SU-DHL-6 (cell line): ENCODE data around the gene SIGLEC12.

ENCODE experiments used
- H2AFZ ChIP-seq: fragments of 200-600 bp; sonication (generic); 2 replicates; pipeline ENCODE4 v1.6.1; 2014; ENCODE audit warnings: low read depth, mild to moderate bottlenecking, moderate library complexity, mixed read lengths, antibody characterized with exemption, low read length; ENCODE audit not compliant: severe bottlenecking
- H3F3A ChIP-seq: fragments of 200-600 bp; shearing (Covaris generic); 2 replicates; pipeline ENCODE4 v1.6.0; 2016; ENCODE audit warnings: antibody characterized with exemption, mild to moderate bottlenecking; ENCODE audit not compliant: insufficient read depth
- H3K27ac ChIP-seq: fragments of 200-600 bp; sonication (generic); 2 replicates; pipeline ENCODE4 v1.5.1; 2016; ENCODE audit warnings: low read depth, mild to moderate bottlenecking, low read length, moderate library complexity, mixed read lengths
- H3K27me3 ChIP-seq: fragments of 200-600 bp; sonication (generic), shearing (Covaris generic); 2 replicates; pipeline ENCODE4 v1.6.0; 2014; ENCODE audit warnings: mild to moderate bottlenecking, low read length
- H3K36me3 ChIP-seq: fragments of 200-600 bp; sonication (generic); 2 replicates; pipeline ENCODE4 v1.6.1; 2014; ENCODE audit warnings: mild to moderate bottlenecking, low read length, mixed read lengths
- H3K4me2 ChIP-seq: fragments of 300-600, 200-600 bp; shearing (Covaris generic), sonication (generic); 2 replicates; pipeline ENCODE4 v1.6.0; 2014; ENCODE audit warnings: low read length, low read depth, mild to moderate bottlenecking; ENCODE audit not compliant: poor library complexity, severe bottlenecking
- H3K4me3 ChIP-seq: fragments of 200-600 bp; sonication (generic); 2 replicates; pipeline ENCODE4 v1.5.1; 2014; ENCODE audit warnings: antibody characterized with exemption, low read length, mild to moderate bottlenecking, mixed read lengths; ENCODE audit not compliant: insufficient read depth, poor library complexity, severe bottlenecking
- H3K79me2 ChIP-seq: fragments of 200-600 bp; sonication (generic); 2 replicates; pipeline ENCODE4 v1.6.1; 2014; ENCODE audit warnings: mild to moderate bottlenecking, low read length, moderate library complexity; ENCODE audit not compliant: insufficient read depth
- H3K9ac ChIP-seq: fragments of 200-600 bp; sonication (generic); 2 replicates; pipeline ENCODE4 v1.7.0; 2014; ENCODE audit warnings: mild to moderate bottlenecking, low read length
- H3K9me2 ChIP-seq: fragments of 200-600 bp; sonication (generic); replicated peaks from 2 replicates; pipeline ENCODE4 v1.6.1; 2014; ENCODE audit warnings: low read length; ENCODE audit not compliant: insufficient read depth
- H3K9me3 ChIP-seq: fragments of 200-600 bp; sonication (generic); 2 replicates; pipeline ENCODE4 v1.6.1; 2014; ENCODE audit warnings: low read length, mixed read lengths; ENCODE audit not compliant: insufficient read depth
- H4K20me1 ChIP-seq: fragments of 200-600 bp; sonication (generic); 2 replicates; pipeline ENCODE4 v1.6.1; 2014; ENCODE audit warnings: low read depth, mild to moderate bottlenecking, antibody characterized with exemption, low read length, moderate library complexity, mixed read lengths
- EZH2phosphoT487 ChIP-seq: fragments of 200-600 bp; sonication (generic), shearing (Covaris generic); conservative IDR thresholded peaks from 2 replicates; pipeline ENCODE4 v1.6.1; 2018; ENCODE audit warnings: mild to moderate bottlenecking, antibody characterized with exemption, low read length, moderate library complexity, mixed read lengths
- TF ChIP-seq, protein P1 (sequence below): fragments of 200-600 bp; sonication (generic); IDR thresholded peaks from one replicate; pipeline ENCODE4 v1.5.1; 2017; ENCODE audit warnings: antibody characterized with exemption, mild to moderate bottlenecking, low read length, moderate library complexity; ENCODE audit not compliant: insufficient read depth, poor library complexity, severe bottlenecking

The SIGLEC12 gene

GRCh38 chr19:51514866-51515481, 13.4 kb upstream of the SIGLEC12 start:
- H3K4me2 ChIP-seq = no peak overlapping the region
- H3K79me2 ChIP-seq = no peaks in the 10 kb centered on the region
- TF ChIP-seq, protein P1, sequence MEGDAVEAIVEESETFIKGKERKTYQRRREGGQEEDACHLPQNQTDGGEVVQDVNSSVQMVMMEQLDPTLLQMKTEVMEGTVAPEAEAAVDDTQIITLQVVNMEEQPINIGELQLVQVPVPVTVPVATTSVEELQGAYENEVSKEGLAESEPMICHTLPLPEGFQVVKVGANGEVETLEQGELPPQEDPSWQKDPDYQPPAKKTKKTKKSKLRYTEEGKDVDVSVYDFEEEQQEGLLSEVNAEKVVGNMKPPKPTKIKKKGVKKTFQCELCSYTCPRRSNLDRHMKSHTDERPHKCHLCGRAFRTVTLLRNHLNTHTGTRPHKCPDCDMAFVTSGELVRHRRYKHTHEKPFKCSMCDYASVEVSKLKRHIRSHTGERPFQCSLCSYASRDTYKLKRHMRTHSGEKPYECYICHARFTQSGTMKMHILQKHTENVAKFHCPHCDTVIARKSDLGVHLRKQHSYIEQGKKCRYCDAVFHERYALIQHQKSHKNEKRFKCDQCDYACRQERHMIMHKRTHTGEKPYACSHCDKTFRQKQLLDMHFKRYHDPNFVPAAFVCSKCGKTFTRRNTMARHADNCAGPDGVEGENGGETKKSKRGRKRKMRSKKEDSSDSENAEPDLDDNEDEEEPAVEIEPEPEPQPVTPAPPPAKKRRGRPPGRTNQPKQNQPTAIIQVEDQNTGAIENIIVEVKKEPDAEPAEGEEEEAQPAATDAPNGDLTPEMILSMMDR = peak; percentile 48
- TF ChIP-seq EZH2phosphoT487 = no peak
- no peaks in the 10 kb centered on the region for H3F3A ChIP-seq
- H3K27ac ChIP-seq = no peak overlapping the region
- no peak overlapping the region for H3K9ac ChIP-seq
- H3K36me3 ChIP-seq = no peaks in the 10 kb centered on the region
- H3K27me3 ChIP-seq = no peaks in the 10 kb centered on the region
- no peak overlapping the region for H2AFZ ChIP-seq
- H3K9me3 ChIP-seq = no peaks in the 10 kb centered on the region
- H3K4me3 ChIP-seq = no peak overlapping the region
- H3K9me2 ChIP-seq = no peaks in the 10 kb centered on the region
- H4K20me1 ChIP-seq = no peaks in the 10 kb centered on the region

GRCh38 chr19:51513968-51514367, 12.4 kb upstream of the SIGLEC12 start:
- H3F3A ChIP-seq = no peaks in the 10 kb centered on the region
- no peak overlapping the region for H2AFZ ChIP-seq
- no peak overlapping the region for H3K4me2 ChIP-seq
- H3K27me3 ChIP-seq = no peaks in the 10 kb centered on the region
- no peak overlapping the region for H3K27ac ChIP-seq
- no peaks in the 10 kb centered on the region for H3K9me2 ChIP-seq
- no peaks in the 10 kb centered on the region for H3K79me2 ChIP-seq
- no peaks in the 10 kb centered on the region for H3K9me3 ChIP-seq
- no peak overlapping the region for H3K4me3 ChIP-seq
- H3K36me3 ChIP-seq = no peaks in the 10 kb centered on the region
- TF ChIP-seq EZH2phosphoT487 = no peak
- TF ChIP-seq, protein P1 = no peak
- H3K9ac ChIP-seq = no peak overlapping the region
- H4K20me1 ChIP-seq = no peaks in the 10 kb centered on the region

DNA sequence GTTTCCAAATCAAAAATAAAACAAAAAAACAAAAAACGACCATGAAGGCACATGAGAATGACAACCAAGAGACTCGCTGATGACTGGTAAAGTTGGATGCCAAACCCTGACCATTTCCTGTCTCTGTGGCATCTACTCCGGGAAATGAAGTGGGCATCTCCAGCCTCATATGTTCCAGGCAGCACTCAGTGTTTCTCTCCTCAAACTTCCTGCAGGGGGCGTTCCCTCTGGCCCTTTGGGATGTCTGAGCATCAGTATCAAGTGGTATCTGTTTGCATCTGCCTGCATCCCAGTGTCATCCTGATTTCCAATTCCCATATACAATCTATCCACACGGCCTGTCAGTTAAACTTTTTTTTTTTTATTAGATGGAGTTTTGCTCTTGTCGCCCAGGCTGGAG, 9.8 kb upstream of the SIGLEC12 start:
- Histone ChIP-seq H3K27me3 (no peaks in the 10 kb centered on the region), H3F3A (no peaks in the 10 kb centered on the region), H3K9me3 (no peaks in the 10 kb centered on the region)

More for the DNA sequence above, 9.8 kb upstream of the SIGLEC12 start:
- no peak overlapping the region for H3K4me2 ChIP-seq
- no peaks in the 10 kb centered on the region for H3K79me2 ChIP-seq
- H2AFZ ChIP-seq = no peak overlapping the region
- no peaks in the 10 kb centered on the region for H4K20me1 ChIP-seq
- H3K27ac ChIP-seq = no peak overlapping the region
- H3K9ac ChIP-seq = no peak overlapping the region
- H3K36me3 ChIP-seq = no peaks in the 10 kb centered on the region
- no peak overlapping the region for H3K4me3 ChIP-seq
- no peaks in the 10 kb centered on the region for H3K9me2 ChIP-seq
- TF ChIP-seq, protein P1 = peak; percentile 20
- no peak for TF ChIP-seq EZH2phosphoT487
